Sigmoid colon (tissue), 4 donors: ENCODE results near the gene SPDYE16.
"Not testable (repeated sequence)": the region's sequence is repeated elsewhere in the genome, so short reads cannot be mapped to it uniquely, and the experiment has no call there.

Experiments
- POLR2A ChIP-seq, 2 donors: fragments of 450-650 bp; IDR thresholded peaks; one replicate each; pipeline ENCODE4 v1.6.1; 2016; ENCODE audit warnings: antibody characterized with exemption in 2 of 2, mild to moderate bottlenecking in 2 of 2, moderate library complexity in 2 of 2
- POLR2AphosphoS5 ChIP-seq, 4 donors: sonication (generic); formaldehyde crosslinking; IDR thresholded peaks; one replicate each; pipeline ENCODE4 v1.6.1; 2017; ENCODE audit warnings: antibody characterized with exemption in 4 of 4
- TF ChIP-seq, protein P1 (sequence below), 4 experiments: fragments of 450-650 bp in 3 of 4; fragments of 200-600 bp in 1 of 4; IDR thresholded peaks; one replicate each; pipeline ENCODE4 v1.5.1; 2016 to 2019; ENCODE audit warnings: antibody characterized with exemption in 4 of 4, mild to moderate bottlenecking in 3 of 4, moderate library complexity in 2 of 4

DNA sequence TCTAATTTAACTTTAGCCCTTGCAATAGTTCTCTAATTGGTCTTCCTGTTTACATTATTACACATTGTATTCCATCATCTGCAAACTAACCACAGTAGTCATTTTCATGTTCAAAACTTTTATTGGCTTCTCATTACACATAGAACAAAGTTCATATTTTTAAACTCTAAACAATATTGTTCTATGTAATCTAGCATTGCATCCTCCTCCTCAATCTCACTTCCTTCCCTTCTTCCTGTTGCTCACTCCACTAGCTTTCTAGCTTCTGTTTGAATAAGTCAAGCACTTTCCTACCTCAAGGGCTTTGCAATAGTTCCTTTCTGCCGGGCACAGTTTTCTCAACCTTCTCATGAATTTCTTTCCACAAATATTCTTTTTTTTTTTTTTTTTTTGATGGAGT, 45.5 kb upstream of the SPDYE16 start:
- TF ChIP-seq, protein P1, sequence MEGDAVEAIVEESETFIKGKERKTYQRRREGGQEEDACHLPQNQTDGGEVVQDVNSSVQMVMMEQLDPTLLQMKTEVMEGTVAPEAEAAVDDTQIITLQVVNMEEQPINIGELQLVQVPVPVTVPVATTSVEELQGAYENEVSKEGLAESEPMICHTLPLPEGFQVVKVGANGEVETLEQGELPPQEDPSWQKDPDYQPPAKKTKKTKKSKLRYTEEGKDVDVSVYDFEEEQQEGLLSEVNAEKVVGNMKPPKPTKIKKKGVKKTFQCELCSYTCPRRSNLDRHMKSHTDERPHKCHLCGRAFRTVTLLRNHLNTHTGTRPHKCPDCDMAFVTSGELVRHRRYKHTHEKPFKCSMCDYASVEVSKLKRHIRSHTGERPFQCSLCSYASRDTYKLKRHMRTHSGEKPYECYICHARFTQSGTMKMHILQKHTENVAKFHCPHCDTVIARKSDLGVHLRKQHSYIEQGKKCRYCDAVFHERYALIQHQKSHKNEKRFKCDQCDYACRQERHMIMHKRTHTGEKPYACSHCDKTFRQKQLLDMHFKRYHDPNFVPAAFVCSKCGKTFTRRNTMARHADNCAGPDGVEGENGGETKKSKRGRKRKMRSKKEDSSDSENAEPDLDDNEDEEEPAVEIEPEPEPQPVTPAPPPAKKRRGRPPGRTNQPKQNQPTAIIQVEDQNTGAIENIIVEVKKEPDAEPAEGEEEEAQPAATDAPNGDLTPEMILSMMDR (IDR thresholded peaks at IDR 0.05): not testable (repeated sequence)
- TF ChIP-seq POLR2AphosphoS5, POLR2A (IDR thresholded peaks at IDR 0.05): not testable (repeated sequence)
